Neural progenitor cell (in vitro differentiated cells): ENCODE measurements around the gene ARHGAP33.

Experiments used
- EZH2phosphoT487 ChIP-seq: fragments of 200-600 bp; sonication (generic); IDR thresholded peaks from 2 replicates; pipeline ENCODE4 v1.6.1; 2017; ENCODE audit warnings: antibody characterized with exemption
- TF ChIP-seq, protein P1 (sequence below): fragments of 200-600 bp; sonication (generic); IDR thresholded peaks from 2 replicates; pipeline ENCODE4 v1.5.1; 2017; ENCODE audit warnings: antibody characterized with exemption, mild to moderate bottlenecking

DNA sequence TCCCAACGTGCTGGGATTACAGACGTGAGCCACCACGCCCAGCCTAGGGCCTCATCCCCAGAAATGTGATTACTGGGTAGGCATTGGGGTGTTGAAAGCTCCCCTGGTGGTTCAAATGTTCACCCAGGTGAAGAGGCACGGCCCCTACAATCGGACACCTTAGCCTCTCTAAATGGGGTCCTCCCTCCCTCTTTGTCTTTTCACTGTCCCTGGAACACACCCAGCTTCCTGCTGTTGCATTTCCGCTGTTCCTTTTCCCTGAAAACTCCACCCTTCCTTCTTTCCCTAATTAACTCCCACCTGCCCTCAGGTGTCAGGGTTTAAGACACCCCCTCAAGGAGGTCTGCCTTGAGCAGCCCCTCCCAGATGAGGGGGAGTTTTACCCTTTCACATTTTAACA, 40.9 kb downstream of the ARHGAP33 start:
- TF ChIP-seq, protein P1, sequence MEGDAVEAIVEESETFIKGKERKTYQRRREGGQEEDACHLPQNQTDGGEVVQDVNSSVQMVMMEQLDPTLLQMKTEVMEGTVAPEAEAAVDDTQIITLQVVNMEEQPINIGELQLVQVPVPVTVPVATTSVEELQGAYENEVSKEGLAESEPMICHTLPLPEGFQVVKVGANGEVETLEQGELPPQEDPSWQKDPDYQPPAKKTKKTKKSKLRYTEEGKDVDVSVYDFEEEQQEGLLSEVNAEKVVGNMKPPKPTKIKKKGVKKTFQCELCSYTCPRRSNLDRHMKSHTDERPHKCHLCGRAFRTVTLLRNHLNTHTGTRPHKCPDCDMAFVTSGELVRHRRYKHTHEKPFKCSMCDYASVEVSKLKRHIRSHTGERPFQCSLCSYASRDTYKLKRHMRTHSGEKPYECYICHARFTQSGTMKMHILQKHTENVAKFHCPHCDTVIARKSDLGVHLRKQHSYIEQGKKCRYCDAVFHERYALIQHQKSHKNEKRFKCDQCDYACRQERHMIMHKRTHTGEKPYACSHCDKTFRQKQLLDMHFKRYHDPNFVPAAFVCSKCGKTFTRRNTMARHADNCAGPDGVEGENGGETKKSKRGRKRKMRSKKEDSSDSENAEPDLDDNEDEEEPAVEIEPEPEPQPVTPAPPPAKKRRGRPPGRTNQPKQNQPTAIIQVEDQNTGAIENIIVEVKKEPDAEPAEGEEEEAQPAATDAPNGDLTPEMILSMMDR, result no peak
- no peak for TF ChIP-seq EZH2phosphoT487
